G401.6 (cell line): Measurements from ENCODE around the gene CNTNAP2.
"Not testable (repeated sequence)": the region's sequence is repeated elsewhere in the genome, so short reads cannot be mapped to it uniquely, and the experiment has no call there.

Experiments used
- FAIRE-seq: peaks from 2 replicates; lab custom pipeline; 2012; peaks lifted over from hg19 to GRCh38; lab: Jason Lieb, UNC

The CNTNAP2 gene

DNA sequence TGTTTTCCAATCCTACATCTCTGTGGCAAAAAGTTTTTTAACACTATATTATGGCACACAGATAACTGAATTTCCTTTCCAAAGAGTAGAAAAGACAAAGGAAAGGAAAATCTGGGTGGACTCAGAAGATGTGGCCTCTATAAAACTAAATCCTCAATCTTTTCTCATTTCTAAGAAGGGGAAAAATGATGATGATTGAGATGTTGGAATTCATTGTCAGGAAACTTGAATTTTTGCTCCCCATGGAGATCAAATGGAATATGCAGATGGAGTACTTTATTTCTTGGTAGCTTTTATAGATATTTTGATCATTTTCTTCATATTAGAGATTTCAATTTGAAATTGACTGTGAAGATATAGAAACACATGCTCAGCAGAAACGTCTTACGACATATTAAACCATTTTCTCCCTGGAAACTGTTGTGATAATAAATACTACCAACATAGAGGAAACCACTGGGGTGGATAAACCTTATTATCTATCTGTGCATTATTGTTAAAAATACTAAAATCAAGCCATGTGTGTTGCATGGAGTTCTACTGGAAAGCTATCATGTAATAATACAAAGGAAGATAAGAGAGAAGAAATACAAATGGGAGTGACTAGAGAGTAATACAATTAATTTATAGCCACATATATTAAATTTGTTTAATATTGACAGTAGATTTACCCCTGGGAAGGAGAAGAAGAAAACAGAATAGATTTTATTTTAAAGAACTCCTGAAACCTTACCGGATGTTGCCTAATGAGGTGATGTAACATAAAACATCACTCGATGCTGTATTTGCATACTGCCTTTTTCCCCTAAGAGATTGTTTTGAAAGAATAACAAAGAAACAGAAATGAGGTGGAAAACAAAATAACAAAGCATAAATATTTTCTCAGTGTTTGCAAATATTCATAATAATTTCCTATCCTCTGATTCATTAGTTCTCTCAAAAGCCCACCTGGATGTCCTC, 1542.7 kb downstream of the CNTNAP2 start:
- FAIRE-seq, result no peak

DNA sequence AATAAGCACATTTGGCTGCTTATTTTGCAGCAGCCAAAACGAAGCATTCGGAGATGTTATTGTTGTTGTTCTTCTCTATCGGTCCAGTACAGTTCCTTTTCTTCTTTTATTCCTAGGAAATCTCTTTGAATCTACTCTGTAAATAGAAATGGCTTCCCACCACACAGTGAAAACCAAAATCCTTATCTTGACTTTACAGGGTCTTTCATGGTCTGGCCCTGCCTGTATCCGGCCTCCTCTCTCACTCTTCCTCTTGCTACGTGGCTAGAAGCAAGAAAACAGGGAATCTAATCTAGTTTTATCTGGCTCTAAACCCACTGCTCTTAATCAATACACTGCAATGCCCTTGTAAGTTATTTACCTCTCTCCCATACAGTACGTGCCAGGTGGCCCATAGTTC, 1547.9 kb downstream of the CNTNAP2 start:
- no peak for FAIRE-seq

DNA sequence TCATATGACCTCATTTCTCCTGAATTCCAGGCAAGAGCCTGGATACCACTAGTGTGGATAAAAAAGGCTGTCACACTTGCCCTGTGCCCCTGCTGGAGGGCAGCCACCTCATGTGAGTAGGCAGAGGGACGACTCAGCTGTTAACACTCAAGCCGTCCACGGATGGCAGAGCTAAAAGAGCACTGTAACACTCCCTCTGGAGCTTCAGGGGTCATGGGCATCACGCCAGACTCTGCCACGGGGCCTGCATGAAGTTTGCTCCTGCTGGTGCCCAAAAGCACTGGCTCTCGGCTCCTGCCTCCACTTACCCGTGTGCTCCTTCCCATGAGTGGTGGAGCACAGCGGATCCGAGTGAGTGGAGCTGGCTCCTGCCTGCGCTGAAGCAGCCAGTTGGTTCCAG, 1554.2 kb downstream of the CNTNAP2 start:
- no peak for FAIRE-seq

DNA sequence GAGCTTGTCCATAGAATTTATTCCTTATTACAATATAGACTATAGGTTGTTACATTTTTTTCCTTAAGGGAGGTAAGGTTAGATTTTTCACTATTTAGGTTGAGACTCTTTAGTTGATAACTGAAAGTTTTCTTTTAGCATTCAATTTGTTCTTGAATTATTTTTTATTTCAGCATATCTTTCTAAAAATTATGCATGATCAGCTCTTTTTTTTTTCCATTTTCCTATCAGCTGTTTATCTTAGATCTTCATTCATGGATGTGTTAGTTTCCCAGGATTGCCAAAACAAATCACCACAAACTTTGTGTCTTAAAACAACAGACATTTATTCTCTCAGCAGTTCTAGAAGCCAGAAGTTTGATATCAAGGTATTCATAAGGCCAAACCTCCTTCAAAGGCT, 1558.1 kb downstream of the CNTNAP2 start:
- no peak for FAIRE-seq

DNA sequence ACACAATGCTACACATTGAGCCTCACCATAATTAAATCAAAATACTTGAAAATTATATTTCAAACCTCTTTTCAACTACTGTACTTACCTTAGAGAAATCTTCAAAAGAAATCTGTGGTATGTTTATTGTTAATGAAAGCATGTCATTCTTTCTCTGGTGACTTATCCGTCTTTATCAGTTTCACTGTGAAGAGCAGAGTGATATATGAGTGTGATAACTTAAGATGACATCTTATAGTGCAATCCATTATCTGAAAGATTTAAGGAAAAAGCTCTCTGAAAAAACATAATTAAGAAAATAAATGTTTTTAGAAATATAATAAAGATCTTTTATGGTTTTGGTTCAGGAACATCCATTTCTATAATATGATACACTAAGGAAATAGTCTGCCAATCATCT, 1562.3 kb downstream of the CNTNAP2 start:
- no peak for FAIRE-seq

DNA sequence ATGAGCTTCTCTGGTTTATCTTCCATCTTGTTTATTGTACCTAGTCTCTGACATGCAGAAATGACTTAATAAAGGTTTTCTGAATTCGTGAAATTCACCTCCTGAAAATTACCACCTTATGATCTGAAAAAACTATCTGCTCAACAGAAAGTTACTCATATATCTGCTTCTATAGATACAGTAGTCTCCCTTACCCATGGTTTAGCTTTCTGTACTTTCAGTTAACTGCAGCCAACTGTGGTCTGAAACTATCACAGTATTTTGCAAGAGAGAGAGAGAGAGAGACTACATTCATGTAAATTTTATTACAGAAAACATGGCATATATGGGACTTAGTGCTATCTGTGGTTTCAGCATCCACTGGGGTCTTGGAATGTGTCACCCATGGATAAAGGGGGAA, 1564.9 kb downstream of the CNTNAP2 start:
- FAIRE-seq, result no peak

DNA sequence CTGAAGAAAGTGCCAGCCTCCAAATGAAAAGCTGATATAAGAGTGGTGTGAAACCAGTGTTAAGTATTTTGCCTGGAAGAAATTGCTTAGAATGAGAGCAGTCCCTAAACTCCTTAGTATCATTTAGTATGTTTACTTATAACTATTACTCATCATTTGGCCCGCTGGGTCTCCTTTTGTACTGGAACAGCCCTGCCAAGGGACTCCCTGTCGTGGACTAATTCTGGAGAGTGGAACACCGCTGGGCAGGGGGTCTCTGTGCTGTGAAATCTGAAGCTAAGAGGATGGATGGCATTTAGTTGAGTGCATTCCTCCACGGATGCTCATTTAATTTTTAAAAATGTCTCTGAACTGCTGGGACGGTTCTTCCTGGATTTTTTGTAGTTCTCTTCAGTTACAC, 1584.1 kb downstream of the CNTNAP2 start:
- no peak for FAIRE-seq

DNA sequence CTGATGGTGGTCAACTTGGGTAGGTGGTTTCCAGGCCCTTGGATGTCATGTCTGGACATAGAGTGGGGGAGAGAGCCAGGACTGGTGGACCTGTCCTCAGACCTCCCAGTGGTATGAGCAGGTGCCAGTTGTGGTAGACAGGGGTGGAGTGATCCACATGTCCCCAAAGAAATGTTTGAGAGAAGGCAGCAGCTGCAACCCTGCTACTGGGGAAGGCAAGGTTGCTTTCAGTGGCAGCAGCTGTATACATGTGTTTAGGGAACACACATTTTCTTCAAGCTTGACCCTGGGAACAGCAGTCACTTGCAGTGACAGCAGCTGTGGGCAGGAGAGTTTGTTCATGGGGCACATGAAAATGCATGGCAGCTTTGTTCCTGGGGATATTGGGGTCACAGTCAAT, 1591.3 kb downstream of the CNTNAP2 start:
- FAIRE-seq, result no peak

DNA sequence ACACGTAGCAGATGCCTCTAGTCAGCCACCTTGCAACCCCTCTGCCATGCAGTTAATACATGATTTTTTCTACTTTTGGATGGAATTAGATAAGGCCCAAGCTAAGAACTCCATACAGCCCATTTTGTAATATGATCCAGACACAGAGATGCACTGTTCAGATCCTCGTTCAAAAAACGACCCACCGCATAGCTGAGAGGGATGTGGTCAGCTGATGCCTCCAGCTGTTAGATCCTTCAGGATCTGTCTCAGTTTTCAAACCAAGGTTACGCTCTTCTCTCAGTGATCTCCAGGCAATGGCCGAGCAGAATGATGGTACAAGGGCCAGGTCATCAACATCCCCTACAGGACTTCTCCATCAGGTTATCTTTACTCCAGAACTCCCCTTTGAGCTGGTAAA, 1592.3 kb downstream of the CNTNAP2 start:
- no peak for FAIRE-seq

DNA sequence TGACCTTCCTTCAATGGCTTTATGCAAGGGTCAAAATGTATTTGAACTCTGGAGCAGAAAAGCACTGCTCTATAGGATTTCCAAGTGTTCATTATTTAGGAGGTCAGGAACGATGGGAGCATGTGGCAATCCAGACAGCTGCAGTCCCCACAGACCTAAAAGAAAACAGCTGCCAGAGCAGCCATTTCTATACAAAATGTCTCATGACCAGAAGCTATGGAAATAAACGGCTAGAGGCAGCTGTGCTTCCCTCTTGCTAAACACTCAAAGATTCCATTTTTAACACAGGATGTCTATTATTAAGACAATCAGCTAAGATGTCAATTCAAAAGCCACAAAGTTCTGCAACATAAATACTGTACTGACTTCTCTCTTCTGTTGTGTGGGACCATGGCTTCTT, 1594.8 kb downstream of the CNTNAP2 start:
- no peak for FAIRE-seq

DNA sequence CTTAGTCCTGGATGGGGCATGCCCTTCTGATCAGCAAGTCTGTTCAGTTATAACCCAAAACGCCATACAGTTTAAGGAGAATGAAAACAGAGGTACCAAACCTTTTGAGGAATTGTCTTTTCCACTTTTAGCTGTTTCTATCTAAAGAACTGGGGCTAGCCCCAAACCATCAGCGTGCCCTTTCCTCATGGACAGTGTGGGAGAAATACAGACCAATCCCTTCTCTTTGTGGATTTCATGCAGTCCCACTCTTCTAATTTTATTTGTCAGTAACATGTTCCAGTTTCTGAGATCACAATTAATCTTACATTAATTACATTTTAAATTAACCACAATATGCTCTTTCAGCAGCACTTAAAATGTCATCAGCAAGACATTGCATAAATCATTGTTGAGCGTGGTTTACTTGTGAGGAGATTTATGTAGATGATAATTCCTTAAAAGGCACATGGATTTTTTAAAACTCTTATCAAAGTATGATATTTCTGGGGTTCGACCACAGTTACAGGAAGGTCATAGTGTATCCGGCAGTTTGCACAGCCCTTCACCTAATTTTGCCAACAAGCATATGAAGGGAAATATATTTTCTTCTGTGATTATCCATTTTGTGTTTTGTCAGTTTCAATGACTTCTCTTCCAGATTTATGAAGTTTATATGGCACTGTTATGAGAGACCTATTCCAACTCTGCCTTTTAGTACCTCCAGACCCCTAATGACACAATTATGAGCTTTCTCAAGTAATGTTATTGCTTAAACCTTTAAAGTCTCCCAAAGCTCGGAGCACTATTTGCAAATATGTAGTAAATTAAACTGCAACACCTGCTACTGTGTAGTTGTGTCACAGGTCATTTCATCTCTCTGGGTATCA, 1605.6 kb downstream of the CNTNAP2 start:
- no peak for FAIRE-seq

DNA sequence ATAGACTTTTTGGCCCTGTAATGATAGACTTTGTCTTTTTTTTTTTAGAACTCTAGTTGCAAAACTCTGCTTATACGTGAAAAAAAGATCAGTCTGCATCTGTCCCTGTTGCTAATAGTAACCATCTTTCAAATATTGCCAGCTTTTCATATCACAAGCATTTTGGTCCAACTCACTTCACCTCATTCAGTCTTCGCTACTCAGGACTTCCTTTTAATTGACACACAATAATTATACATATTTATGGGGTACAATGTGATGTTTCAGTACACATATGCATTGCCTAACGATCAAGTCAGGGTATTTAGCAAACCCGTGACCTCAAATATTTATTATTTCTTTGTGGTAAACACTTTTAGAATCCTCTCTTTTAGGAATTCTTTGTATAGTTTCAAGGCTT, 1606.9 kb downstream of the CNTNAP2 start:
- no peak for FAIRE-seq

DNA sequence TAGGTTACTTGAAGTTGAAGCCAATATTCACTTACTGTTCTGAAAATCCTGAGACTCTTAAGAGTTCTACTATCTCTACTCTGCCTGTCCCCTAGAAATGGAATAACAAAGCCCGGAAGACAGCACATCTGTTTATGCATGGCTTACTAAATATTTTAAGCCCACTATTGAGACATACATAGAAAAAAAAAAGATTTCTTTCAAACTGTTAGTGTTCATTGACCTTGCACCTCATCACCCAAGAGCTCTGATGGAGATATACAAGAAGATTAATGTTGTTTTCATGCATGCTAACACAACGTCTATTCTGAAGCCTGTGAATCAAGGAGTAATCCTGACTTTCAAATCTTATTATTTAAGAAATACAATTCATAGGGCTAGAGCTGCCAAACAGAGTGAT, 1614.7 kb downstream of the CNTNAP2 start:
- FAIRE-seq, result no peak

DNA sequence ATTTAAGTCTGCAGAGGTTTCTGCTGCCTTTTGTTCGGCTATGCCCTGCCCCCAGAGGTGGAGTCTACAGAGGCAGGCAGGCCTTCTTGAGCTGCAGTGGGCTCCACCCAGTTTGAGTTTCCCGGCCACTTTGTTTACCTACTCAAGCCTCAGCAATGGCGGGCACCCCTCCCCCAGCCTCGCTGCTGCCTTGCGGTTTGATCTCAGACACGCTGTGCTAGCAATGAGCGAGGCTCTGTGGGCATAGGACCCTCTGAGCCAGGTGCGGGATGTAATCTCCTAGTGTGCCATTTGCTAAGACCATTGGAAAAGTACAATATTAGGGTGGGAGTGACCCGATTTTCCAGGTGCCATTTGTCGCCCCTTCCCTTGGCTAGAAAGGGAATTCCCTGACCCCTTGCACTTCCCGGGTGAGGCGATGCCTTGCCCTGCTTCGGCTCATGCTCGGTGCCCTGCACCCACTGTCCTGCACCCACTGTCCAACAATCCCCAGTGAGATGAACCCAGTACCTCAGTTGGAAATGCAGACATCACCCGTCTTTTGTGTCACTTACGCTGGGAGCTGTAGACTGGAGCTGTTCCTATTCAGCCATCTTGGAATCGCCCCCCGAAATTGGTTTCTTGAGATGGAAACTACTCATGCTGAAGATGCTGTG, 1621.1 kb downstream of the CNTNAP2 start:
- FAIRE-seq, result not testable (repeated sequence)

DNA sequence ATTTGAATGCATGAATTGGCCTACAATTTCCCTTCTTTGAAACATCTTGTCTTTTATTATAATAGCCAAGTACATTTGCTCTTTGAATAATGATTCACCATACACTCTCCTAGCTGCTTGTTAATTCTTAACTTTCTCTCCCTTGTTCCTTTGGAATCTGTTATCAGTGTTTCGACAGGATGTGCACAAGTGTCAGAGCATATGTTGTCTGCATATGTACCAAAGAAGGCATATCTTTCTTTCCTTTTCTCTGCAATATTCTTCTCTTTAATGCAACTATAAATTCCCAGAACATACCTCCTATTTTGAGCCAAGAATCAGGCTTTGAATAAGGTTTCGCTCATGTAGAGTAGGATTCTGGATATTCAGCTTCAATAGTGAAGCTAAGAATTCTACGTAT, 1625.7 kb downstream of the CNTNAP2 start:
- FAIRE-seq, result no peak

DNA sequence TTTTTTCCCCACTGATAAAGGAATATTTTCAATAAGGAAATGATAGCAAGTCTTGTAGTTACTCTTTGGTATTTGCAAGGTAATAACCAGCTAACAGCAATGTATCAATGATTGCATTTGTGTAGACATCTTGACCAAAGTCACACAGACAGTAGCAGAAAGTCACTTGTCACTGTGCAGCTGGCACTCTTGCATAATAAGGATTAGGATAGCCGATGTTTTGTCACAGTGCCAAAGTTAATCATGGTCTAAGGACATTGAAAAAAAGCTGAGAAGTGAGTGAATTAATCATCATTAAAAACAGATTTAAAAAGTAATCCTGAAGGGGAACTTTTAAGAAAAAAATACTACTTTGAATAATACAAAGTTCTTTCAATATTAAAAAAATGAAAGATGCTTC, 1639.7 kb downstream of the CNTNAP2 start:
- no peak for FAIRE-seq

DNA sequence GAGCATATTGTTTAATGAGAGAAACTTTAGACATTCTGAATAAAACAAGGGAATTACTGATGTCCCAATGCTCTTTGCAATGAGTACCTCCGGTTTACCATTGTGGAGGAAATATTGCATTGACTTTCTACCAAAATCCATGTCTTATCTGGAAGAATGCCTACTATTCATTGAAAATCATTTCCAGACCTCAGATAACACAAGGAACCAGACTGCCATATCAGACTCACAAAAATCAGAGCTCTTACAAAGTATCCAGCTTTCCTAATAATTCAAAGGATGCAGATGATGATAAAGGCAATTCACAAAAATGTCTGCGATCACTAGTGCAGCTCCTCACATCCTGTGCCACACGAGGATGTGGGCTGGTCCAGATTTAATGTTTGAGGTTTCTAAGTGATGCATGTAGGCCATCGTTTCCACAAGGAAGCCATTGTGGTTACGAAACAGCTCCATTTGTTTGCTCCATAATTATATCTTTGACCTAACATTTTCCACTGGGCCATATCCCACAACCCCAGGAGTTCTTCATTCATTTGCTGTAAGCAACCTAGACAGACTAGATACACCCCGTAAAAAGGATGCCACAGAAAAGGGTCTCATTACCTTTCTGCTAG, 1642.8 kb downstream of the CNTNAP2 start:
- FAIRE-seq, result no peak

DNA sequence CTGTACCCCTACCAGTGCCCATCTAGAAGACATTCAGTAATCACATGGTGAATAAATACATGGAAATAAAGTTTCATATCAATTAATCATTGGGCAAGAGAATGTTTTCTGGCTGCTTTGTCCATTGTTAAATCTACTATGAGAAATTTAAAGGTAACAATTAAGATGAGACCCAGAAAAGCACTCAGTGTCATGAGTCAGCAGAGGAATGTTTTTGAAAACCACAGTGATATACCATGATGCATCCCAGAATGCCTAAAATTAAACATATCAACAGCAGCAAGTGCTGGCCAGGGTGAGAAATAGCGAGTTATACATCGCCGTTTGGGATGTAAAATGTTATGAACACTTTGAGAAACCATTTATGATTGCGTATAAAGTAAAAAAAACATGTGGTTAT, 1648.7 kb downstream of the CNTNAP2 start:
- no peak for FAIRE-seq

DNA sequence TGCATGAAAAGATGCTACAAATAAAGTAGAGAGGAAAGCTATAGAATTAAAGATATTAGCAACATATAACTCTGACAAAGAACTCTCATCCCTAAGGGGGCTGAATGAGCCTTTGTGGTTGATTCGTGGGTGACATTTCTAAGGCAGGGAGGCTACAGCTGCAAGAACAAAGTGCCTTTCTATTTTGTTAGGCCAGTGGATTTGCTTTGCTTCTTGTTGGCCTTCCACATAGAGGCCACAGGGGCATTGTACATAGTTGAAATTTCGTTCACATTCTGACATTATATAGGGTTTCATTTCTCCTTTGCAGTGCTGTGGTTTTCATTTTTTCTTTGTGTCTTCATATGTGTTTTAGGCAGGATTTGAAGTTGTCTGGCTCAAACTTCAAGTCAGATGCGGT, 1654.7 kb downstream of the CNTNAP2 start:
- FAIRE-seq, result no peak

DNA sequence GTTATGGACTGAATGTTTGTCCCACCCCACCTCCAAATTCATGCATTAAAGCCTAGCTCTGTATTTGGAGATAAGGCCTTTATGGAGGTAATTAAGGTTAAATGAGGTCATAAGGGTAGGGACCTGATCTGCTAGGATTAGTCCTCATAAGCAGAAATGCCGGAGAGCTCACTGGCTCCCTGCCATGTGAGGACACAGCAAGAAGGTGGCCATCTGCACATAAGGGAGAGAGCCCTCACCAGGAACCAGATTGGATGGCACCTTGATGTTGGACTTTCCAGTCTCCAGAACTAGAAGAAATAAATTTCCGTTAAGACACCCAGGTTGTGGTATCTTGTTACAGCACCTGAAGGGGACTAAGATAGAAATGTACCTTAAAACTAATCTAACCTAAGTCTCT, 1657.9 kb downstream of the CNTNAP2 start:
- no peak for FAIRE-seq

DNA sequence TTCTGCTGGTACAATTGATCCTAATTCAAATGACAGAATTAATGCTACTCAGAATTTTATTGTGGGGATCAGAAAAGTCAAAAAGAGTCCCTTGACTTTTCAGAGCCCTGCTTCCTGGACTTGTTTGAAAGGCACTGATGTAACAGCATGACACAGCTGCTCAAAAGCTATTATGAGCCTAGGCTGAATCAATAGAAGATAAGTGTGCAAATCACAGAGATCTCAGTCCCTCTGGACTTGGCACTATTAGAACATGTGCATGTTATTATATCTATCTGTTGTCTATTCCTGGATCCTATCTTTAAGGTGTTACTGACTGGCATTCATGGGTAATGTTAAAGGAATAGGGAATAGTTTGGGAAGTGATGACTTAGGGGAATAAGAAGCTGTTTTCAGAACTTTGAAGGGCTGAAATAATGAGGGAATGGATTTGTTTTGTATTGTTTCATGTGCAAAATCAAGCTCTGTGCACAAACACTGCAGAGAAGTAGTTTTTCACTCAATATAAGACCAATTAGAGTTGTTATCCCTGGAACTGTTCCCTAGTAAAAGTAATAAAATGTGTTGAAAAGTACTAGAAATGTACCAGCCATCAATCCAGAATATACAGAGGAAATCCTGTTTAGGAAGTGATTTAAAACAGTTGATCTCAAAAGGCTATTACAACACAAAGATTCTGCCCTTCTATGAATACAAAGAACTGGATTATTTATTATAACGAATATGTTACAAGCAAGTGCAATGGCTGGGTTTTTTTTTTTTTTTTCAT, 1659.1 kb downstream of the CNTNAP2 start:
- no peak for FAIRE-seq

DNA sequence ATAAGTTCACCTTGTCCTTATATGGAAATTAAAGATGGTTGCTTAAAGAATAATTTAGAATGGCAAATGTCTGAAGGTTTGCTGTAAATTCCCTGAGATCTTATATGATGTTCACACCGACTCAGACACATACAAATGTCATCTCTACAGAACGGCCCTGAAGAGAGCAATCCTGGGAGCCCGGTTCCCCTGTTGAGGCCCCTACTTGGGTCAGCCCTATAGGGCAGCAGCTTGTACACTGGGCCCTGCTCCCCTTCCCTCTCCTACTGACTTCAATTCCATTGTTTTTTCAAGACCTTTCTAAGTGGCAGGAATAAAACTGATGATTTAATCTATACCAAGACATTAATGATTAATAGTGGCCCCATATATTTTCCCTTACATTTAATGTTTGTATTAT, 1660.7 kb downstream of the CNTNAP2 start:
- FAIRE-seq, result no peak
